22Rv1 (cell line): ENCODE measurements around the gene HNRNPH3.

ENCODE experiments used
- ZFX ChIP-seq: fragments of 450-650 bp; IDR thresholded peaks from 2 replicates; pipeline ENCODE4 v1.6.1; 2017; ENCODE audit warnings: antibody characterized with exemption, borderline replicate concordance
- TF ChIP-seq, protein P1 (sequence below): fragments of 450-650 bp; IDR thresholded peaks from 2 replicates; pipeline ENCODE4 v1.5.1; 2017; ENCODE audit warnings: mild to moderate bottlenecking

DNA sequence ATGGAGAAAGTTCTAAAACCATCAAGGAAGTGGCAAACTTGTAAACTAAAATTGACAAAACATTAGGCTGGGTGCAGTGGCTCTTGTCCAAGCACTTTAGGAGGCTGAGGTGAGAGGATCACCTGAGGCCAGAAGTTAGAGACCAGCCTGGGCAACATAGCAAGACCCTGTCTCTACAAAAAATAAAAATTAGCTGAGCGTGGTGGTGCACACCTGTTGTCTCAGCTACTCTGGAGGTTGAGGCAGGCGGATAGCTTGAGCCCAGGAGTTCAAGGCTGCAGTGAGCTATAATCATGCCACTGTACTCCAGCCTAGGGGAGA is 29.4 kb upstream of the HNRNPH3 start:
- TF ChIP-seq, protein P1, sequence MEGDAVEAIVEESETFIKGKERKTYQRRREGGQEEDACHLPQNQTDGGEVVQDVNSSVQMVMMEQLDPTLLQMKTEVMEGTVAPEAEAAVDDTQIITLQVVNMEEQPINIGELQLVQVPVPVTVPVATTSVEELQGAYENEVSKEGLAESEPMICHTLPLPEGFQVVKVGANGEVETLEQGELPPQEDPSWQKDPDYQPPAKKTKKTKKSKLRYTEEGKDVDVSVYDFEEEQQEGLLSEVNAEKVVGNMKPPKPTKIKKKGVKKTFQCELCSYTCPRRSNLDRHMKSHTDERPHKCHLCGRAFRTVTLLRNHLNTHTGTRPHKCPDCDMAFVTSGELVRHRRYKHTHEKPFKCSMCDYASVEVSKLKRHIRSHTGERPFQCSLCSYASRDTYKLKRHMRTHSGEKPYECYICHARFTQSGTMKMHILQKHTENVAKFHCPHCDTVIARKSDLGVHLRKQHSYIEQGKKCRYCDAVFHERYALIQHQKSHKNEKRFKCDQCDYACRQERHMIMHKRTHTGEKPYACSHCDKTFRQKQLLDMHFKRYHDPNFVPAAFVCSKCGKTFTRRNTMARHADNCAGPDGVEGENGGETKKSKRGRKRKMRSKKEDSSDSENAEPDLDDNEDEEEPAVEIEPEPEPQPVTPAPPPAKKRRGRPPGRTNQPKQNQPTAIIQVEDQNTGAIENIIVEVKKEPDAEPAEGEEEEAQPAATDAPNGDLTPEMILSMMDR, result peak; percentile 22; the same call in 1 of the 2 replicates
- no peak for TF ChIP-seq ZFX
